ENCODE measurements around the gene SLC25A18.
"Not testable (repeated sequence)": the region's sequence is repeated elsewhere in the genome, so short reads cannot be mapped to it uniquely, and the experiment has no call there.

SLC25A18 gene

DNA sequence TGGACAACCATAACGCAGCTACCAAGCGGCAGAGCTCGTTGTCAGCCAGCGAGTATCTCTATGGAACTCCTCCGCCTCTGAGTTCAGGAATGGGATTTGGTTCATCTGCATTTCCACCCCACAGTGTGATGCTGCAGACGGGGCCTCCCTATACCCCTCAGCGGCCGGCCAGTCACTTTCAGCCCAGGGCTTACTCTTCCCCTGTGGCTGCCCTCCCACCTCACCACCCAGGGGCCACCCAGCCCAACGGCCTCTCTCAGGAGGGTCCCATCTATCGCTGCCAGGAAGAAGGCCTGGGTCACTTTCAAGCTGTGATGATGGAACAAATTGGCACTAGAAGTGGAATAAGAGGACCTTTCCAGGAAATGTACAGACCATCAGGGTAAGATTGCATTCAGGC lies 14.1 kb upstream of the SLC25A18 start:
- TF ChIP-seq, protein P1, sequence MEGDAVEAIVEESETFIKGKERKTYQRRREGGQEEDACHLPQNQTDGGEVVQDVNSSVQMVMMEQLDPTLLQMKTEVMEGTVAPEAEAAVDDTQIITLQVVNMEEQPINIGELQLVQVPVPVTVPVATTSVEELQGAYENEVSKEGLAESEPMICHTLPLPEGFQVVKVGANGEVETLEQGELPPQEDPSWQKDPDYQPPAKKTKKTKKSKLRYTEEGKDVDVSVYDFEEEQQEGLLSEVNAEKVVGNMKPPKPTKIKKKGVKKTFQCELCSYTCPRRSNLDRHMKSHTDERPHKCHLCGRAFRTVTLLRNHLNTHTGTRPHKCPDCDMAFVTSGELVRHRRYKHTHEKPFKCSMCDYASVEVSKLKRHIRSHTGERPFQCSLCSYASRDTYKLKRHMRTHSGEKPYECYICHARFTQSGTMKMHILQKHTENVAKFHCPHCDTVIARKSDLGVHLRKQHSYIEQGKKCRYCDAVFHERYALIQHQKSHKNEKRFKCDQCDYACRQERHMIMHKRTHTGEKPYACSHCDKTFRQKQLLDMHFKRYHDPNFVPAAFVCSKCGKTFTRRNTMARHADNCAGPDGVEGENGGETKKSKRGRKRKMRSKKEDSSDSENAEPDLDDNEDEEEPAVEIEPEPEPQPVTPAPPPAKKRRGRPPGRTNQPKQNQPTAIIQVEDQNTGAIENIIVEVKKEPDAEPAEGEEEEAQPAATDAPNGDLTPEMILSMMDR (IDR thresholded peaks at IDR 0.05; ENCODE audit: extremely low read depth, insufficient read depth, missing control alignments): no peak
- in situ Hi-C loops (cut with MboI; ENCODE audit: low pct_unique_long_range_greater_than_20kb, low sequenced_read_pairs, unreplicated experiment): no loop called here

DNA sequence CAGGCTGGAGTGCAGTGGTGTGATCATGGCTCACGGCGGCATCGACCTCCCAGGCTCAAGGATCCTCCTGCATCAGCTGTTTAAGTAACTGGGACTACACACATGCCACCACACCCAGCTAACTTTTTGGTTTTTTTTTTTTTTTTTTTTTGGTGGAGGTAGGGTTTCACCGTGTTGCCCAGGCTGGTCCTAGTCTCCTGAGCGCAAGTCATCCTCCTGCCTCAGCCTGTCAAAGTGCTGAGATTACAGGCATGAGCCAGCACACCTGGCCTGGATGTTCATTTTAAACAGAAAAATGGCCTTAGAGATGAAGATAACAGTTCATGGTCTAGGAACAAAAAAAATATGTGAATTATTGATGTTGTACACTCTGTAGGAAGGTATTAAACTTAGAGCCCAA lies 13.6 kb upstream of the SLC25A18 start:
- in situ Hi-C loops (cut with MboI; ENCODE audit: low pct_unique_long_range_greater_than_20kb, low sequenced_read_pairs, unreplicated experiment): no loop called here
- DNase-seq (ENCODE audit: low spot score): no peak

More for the DNA sequence above, 14.1 kb upstream of the SLC25A18 start:
- no peak for DNase-seq (ENCODE audit: low spot score)

DNA sequence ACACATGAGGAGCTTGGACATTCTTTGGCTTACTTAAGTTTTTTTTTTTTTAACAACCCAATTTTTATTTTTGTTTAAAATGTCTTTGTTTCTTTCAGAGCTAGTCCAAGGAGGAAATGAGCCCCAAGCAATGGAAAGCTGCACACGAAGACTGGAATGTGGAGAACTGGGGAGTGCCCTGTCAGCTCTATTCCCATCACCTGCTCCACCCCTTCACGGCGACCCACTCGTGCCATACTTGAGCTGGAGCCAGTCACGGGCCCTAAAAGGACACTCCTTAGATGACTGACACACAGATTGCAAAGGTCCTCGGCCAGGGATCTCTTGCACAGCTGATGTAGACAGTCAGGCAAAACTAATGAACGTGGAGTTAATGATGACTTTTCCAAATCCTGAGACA lies 10.6 kb upstream of the SLC25A18 start:
- no peak for DNase-seq (ENCODE audit: low spot score)
- TF ChIP-seq, protein P1 (IDR thresholded peaks at IDR 0.05; ENCODE audit: extremely low read depth, insufficient read depth, missing control alignments): no peak
- in situ Hi-C loops (cut with MboI; ENCODE audit: low pct_unique_long_range_greater_than_20kb, low sequenced_read_pairs, unreplicated experiment): no loop called here

More for the DNA sequence above, 13.6 kb upstream of the SLC25A18 start:
- TF ChIP-seq, protein P1 (IDR thresholded peaks at IDR 0.05; ENCODE audit: extremely low read depth, insufficient read depth, missing control alignments): no peak

DNA sequence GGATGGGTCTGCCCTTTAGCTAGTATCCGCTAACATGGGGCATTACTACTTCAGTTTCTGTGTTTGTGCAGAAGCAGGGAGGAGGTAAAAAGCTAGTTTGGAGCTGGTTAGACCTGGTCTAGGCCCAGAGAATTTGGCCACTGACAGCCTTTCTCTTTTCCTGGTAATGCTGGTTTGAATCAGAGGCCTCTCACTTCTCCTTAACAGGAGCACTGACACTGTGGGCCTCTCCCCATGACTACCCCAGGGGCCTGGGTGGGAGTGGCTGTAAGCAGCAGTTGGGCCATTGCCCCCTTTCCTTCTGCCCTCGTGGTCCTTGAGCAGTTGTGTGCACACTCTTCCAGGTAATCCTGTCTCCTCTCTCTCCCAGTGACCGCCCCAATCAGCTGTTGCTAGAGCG lies 8.5 kb upstream of the SLC25A18 start:
- in situ Hi-C loops (cut with MboI; ENCODE audit: low pct_unique_long_range_greater_than_20kb, low sequenced_read_pairs, unreplicated experiment): no loop called here
- TF ChIP-seq, protein P1 (IDR thresholded peaks at IDR 0.05; ENCODE audit: extremely low read depth, insufficient read depth, missing control alignments): no peak
- no peak for DNase-seq (ENCODE audit: low spot score)

DNA sequence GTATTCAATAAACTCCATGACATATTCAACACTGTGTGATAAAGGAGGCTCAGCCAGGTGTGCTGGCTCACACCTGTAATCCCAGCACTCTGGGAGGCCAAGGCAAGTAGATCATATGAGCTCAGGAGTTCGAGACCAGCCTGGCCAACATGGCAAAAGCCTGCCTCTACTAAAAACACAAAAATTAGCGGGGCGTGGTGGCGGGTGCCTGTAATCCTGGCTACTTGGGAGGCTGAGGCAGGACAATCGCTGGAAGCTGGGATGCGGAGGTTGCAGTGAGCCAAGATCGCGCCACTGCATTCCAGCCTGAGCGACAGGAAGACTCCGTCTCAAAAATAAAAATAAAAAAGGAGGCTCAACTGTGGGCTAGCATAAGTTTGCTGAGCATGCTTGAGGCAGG lies 4.1 kb upstream of the SLC25A18 start:
- in situ Hi-C loops (cut with MboI; ENCODE audit: low pct_unique_long_range_greater_than_20kb, low sequenced_read_pairs, unreplicated experiment): no loop called here
- DNase-seq (ENCODE audit: low spot score): no peak
- TF ChIP-seq, protein P1 (IDR thresholded peaks at IDR 0.05; ENCODE audit: extremely low read depth, insufficient read depth, missing control alignments): no peak

DNA sequence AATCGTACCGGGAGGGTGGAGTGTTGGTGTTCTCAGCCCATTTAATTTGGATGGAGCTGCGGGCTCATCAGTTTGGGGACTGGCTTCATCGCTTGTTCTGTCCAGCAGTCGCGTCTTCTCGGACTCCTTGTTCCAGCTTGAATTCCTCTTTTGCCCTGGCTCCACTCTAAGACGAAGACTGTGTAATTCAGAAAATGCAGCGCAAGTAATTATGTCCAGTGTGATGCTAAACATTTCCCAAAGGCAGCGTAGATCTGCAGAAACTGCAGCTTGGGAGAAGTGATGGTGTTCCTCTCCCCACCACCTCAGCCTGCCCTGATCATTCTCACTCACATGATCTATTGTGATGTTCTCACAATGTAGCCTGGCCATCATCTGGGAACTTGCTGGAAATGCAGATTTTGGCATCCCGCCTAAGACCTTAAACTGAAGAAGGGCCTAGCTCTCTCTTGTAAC lies 666 bp downstream of the SLC25A18 start:
- in situ Hi-C loops (cut with MboI; ENCODE audit: low pct_unique_long_range_greater_than_20kb, low sequenced_read_pairs, unreplicated experiment): no loop called here
- DNase-seq (ENCODE audit: low spot score): no peak

DNA sequence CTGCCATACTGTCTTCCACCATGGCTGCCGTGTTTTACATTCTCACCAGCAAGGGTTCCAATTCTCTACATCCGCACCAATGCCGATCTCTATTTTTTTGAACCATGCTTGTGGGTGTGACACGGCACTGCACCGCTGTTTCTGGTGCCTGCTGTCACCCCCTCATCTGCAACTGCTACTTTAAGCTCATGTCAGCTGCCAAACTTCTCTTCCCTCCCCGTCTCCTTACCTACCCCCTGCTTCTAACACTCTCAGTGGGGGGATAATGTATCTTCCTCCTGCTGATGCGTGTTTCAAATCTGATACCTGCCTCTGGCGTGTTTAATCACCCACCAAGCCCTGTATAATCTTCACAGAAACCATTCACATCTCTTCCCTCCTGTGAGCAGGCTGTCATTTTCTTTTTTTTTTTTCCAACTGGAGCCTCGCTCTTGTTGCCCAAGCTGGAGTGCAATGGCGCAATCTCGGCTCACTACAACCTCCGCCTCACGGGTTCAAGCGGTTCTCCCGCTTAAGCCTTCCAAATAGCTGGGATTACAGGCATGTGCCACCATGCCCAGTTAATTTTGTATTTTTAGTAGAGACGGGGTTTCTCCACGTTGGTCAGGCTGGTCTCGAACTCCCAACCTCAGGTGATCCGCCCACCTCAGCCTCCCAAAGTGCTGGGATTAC lies 2.9 kb downstream of the SLC25A18 start:
- DNase-seq (ENCODE audit: low spot score); in situ Hi-C loops (cut with MboI; ENCODE audit: low pct_unique_long_range_greater_than_20kb, low sequenced_read_pairs, unreplicated experiment): not testable (repeated sequence)

More for the DNA sequence above, 666 bp downstream of the SLC25A18 start:
- TF ChIP-seq, protein P1 (IDR thresholded peaks at IDR 0.05; ENCODE audit: extremely low read depth, insufficient read depth, missing control alignments): no peak

All from GM13977 (cell line).